CD4-positive, alpha-beta T cell treated with Interleukin-1 beta for 1 hour (primary cell): ENCODE measurements around the gene RGS12.

Source experiments
- DNase-seq, 2 donors: peaks; one replicate each; pipeline ENCODE4 v3.0.0-alpha.2; 2020 to 2022

RGS12 gene

GRCh38 chr4:3292571-3293400 is at the start of gene RGS12:
Gene RGS12, plus strand, starts transcription at chr4:3293021. Its CDS starts 23,150 bp downstream, at chr4:3316171.
- peak; percentile 88 for DNase-seq

GRCh38 chr4:3243136-3243780 is 49.6 kb upstream of the RGS12 start:
- peak in 1 of 2 donors; percentile 10 for DNase-seq

- no peak for DNase-seq
Observed at GRCh38 chr4:3244002-3244401, 48.8 kb upstream of the RGS12 start.

DNA sequence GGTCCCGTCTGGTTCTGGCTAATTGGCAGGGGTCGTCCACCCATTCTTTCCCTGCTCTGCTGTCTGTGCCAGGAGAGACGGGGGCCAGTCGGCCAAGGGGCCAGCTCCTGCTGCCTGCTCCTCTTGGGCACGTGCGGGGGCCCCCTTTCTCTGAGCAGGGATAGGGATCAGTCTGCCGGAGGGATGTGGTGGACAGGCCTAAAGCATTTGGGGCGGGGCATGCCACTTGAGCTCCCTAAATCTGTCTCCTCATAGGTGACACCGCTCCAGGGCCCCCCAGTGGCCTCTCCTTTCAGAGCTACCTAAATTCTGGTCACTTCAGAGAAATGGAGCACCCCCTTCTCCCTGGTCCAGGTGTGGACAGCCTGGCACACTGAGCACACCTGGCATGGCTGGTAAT is 48.1 kb upstream of the RGS12 start:
- DNase-seq: no peak

DNA sequence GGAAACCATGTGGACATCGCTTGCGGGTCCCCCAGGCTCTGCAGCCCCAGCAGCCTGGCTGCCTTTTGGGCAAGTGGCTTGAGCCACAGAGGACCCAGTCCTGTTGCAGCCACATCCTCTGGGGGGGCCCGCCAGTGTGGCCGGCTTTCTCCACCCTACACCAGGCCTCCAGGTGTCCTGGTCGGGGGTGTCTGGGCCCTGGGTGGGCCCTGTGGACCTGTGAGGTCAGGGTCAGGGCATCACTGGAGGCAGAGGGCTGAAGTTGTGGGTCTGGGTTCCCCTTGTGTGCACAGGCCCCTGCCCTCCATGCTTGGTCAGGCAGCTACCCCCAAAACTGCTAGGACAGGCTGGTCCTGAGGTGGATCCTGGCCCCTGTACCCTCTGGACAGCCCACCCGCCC is 47.1 kb upstream of the RGS12 start:
- no peak for DNase-seq

DNA sequence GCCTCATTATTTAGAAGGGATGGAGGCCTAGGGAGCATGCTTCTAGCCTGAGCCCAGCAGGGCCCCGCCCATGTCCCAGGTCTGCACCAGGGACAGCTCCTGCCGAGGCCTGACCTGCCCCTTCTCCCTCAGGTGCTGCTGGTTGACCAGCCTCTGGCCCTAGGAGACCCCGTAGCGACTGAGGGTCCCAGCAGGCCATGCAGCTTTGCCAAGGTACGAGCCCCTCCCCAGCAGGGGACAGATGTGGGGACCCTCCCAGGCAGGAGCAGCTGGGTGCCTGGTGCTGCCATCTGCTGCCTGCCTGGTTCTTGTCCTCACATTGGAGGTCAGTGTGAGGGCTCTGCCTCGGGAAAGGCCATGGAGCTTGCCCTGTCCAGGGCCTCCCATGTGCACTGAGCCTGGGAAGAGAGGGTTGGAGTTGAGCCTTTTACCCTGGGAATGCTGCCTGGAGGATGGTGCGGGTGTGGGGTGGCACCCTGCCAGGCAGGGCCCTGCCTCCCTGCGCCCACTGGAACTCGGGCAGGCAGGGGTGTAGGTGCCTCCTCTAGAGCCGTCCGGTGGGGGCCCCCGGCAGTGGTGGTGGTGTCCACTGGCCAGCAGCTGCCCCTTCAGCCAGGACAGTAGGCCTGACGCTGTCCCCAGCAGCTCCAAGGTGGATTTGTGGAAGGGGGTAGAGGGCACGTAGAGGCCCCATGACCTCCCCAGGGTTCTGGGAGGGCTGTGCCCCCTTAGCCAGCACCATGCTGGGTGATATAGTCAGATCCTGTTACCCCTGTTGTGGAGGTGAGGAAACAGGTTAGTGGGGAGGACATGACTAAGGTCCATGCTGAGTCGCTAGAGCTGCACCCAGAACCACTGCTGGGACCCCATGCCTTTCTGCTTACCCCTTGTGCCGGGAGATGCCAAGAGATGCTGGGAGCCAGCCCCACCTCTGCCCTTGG is 46.1 kb upstream of the RGS12 start:
- no peak for DNase-seq

DNA sequence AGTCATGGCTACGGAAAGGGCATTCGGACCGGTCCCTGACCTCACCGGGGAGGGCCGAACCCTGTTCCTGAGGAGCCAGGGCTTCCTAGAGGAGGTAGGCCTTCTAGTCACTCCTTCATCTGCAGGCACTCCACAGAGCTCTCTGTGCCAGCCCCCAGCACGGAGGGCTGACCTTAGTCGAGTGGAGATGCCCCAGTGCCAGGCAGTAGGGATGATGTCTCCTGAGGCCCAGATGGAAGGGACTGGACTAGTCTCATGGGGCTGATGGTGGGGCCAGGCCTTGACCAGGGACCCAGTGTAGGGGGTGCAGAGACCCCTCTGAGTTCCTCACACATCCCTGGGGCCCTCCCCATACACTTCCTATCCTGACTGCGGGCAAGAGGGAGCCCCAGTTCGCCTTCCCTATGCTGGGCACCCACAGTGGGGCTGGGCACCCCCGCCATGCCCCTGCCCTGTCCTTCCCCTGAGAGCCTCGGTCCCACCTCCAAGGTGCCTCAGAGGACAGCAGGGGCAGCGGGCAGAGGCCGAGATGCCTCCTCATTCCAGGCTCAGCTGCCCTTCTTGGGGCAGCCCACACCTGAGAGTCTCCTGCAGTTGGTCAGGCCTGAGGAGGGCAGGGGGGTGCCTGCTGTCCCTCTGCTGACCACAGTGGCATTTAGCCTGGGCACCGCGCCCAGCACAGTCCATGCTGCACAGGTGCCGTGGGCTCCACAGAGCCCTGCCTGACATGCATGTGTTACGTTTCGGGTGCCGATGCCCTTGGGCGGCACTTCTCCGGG is 45.2 kb upstream of the RGS12 start:
- DNase-seq: no peak

DNA sequence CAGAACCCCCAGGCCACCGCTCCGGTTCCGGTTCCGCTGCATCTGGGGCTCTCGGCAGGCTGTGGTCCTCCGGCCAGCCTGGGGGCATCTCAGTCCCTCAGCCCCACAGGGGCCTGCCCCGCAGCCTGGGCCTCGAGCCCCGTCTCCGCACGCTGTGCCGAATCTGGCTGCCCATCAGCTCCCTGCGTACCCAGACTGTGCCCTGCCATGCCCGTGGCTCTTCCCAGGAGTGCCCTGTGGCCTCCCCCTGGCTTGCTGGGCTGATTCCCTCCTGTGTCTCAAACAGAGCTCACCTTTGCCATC is 44.7 kb upstream of the RGS12 start:
- no peak for DNase-seq

- no peak for DNase-seq
Observed at GRCh38 chr4:3248811-3249661, 43.8 kb upstream of the RGS12 start, which contains the start of gene MSANTD1. Gene MSANTD1, plus strand, starts transcription at chr4:3249159. Its CDS starts 64 bp downstream, at chr4:3249223.

DNA sequence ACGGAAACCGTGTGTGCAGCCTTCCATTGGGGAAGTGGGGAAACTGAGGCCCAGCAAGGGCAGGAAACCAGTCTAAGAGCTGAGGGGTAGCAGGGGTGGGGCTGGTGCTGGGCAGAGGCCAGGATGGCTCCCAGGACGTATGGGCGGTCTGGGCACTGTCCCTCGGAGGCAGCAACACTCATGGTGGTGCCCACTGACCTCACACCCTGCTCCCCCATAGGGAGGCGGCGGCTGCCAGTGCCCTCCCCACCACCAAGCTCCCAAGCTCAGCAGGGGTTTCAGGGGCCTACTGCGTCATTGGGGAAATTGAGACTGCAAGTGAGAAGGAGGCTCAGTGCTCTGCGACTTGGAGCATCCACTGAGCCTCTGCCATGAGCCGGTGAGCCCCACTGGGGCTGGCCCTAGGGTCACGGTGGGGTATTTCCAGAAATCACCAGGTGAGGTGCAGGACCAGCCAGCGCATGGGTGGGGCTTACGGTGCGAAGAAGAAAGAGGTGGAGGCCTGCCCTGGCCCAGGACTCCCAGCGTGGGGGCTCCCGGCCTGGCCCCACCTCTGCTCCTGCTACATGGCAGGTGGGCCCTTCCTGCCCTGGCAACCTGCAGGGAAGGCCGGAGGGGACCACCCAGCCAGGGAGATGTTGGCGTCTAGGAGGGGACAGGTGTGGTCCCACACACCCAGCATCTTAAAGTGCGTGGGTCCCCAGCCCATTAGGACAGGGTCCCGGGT is 42.9 kb upstream of the RGS12 start:
- no peak for DNase-seq

- DNase-seq: no peak
Observed at GRCh38 chr4:3250438-3250955, 42.3 kb upstream of the RGS12 start.

- no peak for DNase-seq
Observed at GRCh38 chr4:3250956-3251690, 41.7 kb upstream of the RGS12 start.

- DNase-seq: no peak
Observed at GRCh38 chr4:3251691-3252479, 40.9 kb upstream of the RGS12 start.

DNA sequence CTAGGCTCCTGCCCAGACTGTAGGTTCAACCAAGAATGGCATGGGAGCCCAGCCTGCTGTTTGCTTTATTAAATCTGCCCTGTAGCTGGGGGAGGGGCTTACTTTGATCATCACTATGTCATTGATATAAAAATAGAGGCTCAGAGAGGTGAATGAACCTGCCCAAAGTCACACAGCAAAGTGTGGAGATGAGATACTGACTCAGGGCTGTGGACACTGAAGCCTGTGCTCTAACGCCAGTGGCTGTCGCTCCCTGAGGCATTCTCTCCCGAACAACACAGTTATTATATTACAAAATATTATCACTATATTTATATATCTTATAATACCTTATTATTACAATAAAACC is 40.4 kb upstream of the RGS12 start:
- no peak for DNase-seq

GRCh38 chr4:3252831-3253641 is 39.8 kb upstream of the RGS12 start:
- no peak for DNase-seq

DNA sequence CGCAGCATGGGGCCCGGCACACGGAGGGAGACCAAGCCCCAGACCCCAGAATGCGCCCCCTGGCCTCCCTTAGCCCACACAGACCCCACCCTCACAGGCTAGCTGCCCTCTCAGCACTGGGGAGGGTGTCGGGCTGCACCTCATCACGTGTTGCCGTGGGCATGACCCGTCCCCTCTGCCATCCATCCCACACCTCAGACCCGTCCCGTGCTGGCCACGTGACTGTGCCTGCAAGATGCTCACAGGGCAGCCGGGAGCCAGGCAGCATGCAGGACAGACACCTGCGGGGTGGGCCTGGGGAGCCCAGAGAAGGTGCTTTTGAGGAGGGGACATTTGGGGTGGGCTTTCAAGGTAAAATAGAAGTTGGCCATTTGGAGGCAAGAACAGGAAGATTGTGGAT is 39.0 kb upstream of the RGS12 start:
- no peak for DNase-seq

DNA sequence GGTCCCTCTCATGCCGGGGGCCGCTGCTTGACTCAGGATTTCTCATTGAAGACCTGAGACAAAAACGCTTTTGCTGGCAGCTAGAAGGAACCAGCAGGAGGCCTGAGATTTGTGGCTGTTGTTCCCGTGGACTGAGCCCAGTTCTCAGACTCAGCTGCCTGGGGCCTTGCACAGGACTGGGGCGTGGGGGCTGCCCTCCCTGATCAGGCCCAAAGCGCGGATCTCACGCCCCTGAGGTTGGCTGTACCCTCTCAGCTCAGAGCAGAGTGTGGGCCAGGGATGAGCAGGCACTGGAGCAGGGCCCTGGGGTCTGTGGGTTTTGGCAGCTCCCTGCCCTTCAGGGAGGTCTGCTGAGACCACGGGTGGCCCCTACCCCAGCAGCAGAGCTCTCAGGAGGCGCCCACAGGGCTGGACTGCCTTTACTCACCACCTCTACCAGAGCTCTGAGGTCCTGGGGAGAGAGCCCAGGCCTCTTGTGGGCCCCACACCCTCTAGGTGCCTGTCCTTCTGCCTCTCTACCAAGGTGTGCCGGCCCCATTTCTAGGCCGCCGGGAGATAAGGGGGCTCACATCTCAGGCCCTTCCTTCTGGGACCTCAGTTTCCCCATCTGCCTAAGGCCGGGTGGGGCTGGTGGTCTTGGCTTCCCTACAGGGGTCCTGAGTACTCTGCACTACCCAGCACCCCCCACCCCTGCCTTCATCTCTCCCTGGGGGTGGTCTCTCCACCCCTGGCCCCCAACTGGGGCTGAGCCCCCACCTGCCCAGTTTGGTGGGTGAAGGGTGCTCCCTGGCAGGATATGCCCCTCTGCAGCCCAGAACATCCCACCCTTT is 38.3 kb upstream of the RGS12 start:
- DNase-seq: no peak
